Measurements from ENCODE around the gene ADCY1.
A peak's percentile ranks its signal among the peaks of the same experiment; 100 is the strongest.
"Not testable (repeated sequence)": the region's sequence is repeated elsewhere in the genome, so short reads cannot be mapped to it uniquely, and the experiment has no call there.

The ADCY1 gene

DNA sequence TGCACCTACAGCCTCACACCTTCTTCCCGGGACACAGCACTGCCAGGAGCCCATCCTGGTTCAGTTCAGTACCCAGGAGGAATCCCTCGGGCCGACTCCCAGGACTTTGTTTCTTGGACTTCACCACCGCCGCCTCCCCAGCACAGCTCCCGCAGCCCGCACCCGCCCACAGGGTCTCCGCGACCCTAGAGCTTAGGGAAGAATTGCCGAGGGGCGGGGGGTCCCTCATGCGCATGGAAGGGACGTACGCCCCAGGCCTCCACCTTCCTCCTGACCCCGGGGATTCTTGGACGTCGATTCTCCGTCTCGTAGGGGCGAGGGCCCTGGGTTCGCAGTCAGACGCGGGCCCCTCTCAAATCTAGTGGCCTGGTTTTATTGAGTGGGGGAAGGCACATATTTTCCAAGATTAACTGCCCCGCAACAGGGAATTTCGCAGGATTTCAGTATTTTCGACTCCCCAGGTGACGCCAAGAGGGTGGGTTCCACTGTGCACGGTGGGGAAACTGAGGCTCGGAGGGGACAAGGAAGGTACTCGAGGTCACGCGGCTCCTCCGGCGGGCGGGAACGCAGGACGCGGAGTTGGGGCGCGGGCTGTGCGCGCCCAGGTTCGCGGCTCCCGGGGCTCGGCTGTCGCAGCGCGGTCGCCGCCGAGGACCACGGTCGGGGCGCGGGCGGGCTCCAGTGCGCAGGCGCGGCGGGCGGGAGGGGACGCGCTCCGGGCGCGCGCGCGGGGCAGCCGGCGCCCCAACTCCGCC is at the start of gene ADCY1:
Gene ADCY1, plus strand, starts transcription at position 708 of the 755 bp plus-strand sequence. CDS start 176 bp downstream, outside the sequence.
- DNase-seq = peak; percentile 41

DNA sequence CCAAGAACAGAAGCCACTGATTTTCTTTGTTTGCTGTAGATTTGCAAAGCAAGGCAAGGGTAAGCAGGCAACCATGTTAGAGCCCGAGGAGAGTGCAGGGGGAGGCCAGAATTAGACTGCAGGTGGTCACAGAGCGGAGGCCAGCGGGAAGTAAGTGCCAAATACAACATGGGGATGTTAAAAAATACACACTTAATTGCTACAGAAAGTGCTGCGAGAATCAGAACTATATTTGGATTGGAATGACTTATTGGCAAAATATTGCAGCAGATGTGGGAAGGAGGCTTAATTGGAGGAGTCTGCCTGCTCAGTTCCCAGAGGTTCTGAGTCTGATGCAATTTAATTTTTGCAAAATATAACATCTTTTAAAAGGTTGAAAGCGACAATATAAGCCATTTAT is 49.7 kb upstream of the ADCY1 start:
- DNase-seq = no peak

DNA sequence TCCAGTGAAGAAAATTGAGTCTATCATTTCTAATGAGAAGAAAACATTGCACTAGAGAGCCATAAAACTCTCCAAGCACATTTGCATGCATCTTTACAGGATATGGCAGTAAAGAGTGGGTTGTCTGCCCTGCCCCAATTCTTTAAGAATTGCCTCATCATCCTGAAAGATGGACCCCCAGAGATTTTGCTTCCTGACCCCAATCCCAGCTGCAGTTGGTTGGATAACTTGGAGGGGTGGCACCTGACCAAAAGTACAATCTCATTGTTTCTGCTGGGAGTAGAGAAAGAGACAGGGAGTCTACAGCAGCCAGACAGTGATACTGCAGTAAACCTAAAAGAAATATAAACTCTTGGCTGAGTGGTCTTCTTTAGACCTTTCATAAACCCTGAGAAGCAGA is 49.1 kb upstream of the ADCY1 start:
- no peak for DNase-seq

DNA sequence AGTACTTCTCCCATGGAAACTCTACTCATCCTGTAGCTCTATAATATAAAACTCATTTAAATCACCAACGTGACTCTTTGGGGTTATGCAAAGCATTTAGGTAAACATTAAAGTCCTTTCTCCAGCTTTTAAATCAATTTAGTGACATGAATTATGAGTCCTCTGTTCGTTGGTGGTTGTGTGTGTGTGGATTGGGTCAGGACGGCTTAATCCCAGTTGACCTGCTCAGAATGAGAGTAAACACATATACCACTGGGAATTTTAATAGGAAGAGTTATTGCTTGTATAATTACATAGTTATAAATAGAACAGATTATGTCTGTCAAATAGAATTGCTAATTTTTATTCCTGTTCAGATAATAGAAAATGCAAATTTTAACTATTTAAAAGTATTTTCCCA is 30.7 kb upstream of the ADCY1 start:
- DNase-seq = no peak

DNA sequence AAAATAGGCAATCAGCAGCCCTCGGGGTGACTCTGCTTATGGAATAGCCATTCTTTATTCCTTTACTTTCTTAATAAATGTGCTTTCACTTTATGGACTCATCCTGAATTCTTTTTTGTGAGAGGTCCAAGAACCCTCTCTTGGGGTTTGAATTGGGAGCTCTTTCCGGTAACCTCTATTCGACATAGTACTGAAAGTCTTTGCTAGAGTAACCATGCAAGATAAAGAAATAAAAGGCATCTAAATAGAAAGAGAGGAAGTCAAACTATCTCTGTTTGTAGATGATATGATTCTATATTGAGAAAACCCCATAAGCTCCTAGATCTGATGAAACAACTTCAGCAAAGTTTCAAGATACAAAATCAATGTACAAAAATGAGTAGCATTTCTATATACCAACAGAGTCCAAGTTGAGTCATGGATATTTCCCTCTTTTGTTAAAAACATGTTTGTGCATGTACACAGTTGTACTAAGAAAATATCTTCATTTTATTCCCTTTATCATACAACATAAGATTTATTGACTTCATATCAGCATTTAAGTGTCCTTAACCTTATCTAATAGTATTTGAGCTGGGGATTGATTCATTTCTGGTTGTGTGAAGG is 29.0 kb upstream of the ADCY1 start:
- DNase-seq = not testable (repeated sequence)

DNA sequence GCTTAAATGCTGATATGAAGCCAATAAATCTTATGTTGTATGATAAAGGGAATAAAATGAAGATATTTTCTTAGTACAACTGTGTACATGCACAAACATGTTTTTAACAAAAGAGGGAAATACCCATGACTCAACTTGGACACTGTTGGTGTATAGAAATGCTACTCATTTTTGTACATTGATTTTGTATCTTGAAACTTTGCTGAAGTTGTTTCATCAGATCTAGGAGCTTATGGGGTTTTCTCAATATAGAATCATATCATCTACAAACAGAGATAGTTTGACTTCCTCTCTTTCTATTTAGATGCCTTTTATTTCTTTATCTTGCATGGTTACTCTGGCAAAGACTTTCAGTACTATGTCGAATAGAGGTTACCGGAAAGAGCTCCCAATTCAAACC is 25.3 kb upstream of the ADCY1 start:
- not testable (repeated sequence) for DNase-seq

DNA sequence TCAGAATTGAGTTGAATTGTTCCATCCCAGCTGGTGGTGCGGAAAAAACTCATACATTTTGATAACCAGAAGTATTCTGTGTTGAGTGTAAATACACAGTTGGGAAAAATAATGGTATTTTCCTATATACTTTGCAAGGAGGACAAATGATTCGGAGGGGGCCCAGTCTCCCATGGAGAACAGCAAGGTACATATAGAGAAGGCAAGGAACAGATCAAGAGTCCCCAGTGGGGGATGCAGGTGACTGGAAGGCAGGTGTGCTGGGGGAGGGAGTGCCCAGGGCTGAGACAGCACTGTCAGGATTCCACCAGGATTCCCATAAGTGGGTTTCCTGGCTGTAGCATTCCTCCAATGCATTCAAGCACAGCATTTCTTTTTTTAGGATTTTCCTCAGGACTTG is 10.8 kb upstream of the ADCY1 start:
- DNase-seq = no peak

DNA sequence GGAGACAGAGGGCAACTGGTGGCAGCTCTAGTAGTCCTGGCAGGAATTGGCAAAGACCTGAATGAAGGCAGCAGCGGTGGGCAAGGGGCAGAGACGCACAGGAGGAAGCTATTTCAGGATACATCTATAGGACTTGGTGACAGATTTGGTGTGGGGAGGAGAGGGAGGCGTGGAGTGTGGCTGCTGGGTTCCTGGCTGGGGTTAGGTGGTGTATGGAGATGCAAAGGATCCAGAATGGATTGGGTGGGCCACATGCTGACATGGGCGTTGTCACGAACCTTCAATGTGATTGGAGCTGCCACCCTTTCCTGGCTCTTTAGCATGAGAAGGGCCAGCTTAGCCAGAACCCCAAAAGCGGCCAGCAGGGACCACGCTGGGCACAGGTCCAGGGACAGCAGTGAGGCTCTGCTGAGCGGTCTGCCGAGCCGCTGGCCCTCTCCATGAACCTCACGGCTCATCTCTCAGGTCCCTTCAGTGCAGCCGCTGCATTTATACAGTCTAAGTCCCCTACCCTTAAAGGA is 10.2 kb upstream of the ADCY1 start:
- DNase-seq = no peak

DNA sequence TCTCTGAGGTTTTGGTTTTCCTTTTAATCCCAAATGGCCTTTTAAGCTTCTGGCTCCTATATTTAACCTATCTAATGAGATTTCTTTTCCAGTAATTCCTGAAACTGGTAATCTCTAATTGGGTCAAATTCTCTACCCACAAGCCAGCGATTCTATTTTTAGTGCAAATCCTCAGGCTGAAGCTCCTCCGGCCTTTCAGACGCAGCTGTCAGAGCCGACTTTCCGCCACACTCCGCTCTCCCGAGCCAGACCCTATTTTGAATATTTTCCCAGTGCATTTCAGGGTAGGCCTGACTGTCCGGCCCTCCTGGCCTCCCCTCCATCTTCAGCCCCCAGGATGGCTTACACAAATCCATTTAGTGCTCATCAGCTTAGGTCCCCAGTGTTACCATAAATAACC is 9.7 kb upstream of the ADCY1 start:
- DNase-seq = no peak

DNA sequence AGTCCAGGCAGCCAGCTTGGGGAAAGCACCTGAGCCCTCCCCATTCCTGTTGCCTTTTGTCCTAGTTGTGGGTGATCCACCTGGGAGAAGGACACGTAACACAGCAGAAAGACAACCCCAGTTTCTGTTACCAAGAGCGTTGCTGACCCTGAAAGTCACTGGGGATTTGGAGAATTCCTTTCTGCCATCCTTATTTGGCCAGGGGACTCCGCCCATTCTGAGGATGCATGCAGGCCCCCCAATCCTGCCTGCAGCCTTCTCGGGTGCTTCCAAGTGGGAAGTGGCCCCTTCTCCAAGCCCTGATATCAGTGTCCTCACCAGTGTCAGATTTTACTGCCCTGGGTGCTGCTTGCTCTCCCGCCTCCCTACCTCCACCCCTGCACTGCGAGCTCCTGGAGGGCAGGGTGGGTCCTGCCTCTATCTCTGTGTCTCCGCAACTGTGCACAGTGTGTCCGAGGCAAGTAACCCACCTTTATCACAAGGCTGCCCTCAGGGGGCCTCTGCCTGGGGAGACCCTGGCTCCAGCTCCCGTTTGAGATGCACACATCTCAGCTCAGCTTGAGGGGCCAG is 9.2 kb upstream of the ADCY1 start:
- no peak for DNase-seq

DNA sequence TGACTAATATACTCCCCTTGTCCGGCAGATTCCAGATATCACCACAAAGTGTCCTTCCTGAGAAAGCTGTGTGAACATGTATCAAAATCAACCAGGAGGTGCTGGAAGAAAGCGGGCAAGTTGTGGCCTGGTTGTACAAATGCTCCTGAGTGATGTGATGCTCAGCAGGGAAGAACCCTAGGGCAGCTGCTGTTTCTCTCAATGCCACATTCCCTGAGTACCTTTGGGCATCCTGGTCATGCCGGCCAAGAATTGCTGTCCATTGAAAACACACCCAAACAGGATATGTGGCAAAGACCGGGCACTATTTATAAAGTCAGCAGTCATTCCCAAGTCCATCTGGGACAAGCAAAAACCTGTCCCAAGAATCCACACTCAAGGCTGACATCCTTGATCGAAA is 7.8 kb upstream of the ADCY1 start:
- no peak for DNase-seq

DNA sequence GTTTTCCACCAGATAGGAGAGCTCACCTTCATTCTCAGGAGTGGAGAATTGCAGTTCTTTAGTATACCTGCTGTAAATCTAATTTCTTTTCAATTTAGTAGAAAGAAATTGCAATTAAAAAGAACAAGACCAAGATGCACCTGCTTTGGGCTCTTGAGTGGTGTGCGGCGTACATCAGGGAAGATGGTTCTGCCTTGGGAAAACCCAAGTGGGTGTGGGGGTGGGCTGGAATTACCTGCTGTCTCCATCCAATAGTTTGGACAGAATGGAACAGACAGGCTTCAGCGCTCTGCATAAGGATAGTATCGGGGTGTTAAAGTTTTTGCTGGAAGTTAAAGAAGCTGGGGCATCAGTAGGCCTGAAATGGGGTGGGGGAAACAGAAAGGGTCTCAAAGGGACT is 7.2 kb upstream of the ADCY1 start:
- DNase-seq = no peak

DNA sequence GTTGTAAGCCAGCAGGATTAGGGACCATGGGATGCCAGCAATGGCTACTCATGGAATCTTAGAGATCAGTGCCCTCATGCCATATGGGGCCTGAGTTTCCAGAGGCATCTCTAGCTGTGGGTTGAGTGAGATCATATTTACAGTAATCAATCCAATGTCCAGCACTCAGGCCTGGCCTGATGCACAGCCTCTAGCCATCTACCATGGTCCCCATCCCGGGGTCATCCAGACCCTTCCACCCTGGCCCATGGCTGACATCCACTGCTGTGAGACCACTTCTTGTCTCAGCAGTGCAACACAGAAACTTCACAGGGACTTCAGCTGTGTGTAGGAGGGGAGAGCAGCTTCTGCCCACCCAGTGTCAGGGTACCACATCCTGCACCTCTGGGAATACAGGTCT is 6.5 kb upstream of the ADCY1 start:
- no peak for DNase-seq

DNA sequence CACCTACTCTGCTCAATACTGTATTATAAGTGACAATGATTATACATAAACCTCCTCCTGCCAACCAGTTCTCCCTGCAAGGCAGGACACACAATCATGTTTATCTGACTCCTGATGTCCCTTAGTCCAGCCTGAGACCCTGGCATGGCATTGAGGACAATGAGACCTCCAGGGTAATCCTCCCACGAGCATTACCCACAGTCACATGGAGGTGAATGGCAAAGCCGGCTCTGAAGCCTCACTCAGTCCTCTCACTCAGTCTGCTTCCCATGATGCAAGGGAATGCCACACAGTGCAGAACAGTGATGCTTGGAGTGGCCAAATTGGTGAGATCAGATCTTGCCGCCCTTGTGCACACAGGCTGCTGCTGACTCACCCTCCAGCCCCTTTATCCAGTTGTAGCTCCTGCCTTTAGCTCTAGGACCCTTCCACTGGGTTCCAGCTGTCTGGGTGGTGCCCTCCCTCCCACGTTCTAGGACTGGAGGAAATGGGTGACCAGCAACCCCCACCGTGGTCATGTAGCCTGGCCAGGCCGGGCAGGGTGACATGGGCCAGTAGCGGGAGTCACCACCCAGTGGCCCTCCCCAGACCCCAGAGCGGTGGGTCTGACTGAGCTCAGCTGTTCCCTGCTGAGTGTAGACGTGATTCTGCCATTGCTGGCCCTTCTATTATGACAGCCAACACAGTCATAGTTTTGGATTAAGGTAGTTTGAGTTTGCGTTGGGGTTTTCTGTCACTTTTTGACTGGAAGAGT is 5.5 kb upstream of the ADCY1 start:
- DNase-seq = no peak

DNA sequence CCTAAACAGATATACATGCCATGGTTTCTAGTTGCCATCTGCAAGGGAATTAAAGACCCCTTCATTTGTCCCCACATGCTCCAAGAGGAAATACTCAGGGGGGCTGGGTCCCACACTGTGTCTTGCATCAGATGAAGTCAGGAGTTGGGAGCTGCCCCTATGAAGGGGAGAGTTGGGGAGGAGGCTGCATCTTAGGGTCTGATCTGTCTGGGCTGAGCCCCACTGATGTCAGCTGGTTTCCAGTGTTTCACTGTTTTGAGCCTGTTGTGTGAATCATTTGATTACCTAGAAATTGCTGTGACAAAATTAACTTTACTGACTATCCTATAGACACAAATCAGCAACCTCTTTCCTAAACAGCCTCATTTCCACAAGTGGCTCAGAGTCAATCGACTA is 4.9 kb upstream of the ADCY1 start:
- no peak for DNase-seq

DNA sequence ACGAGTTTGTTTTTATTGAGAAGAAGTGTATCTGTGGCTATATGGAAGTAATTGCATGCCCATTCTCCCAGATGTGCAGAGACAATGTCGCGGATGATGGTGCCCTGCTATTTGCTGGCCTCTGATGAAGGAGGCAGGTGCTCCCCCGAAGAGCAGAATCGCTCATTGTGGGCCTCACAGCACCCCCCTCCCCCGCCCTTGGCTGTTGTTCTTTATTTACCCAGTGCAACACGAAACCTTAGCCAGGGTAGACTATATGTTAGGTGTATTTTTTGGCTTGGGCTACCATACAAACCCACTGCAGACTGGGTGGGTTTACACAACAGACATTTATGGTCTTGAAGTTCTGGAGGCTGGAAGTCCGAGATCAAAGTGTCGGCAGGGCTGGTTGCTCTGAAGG is 3.4 kb upstream of the ADCY1 start:
- DNase-seq = no peak

DNA sequence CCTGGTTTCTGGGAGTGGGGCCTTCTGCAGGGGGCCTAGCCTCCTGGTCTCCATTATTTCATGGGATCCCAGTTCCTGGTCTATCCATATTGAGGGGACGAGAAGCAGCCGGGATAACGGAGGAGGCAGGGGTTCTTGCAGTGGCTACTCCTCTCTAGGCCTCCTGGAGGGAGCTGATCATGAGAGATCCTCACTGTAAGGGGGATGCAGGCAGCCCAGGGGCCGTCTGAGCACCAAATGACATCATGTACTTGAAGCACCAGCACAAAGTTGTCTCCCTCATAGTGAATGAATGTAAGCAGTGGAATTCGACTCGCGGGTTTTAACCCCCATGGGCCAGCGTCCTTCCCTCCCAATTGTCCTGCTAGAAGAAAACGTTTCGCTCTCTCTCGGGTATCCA is 964 bp upstream of the ADCY1 start:
- no peak for DNase-seq

DNA sequence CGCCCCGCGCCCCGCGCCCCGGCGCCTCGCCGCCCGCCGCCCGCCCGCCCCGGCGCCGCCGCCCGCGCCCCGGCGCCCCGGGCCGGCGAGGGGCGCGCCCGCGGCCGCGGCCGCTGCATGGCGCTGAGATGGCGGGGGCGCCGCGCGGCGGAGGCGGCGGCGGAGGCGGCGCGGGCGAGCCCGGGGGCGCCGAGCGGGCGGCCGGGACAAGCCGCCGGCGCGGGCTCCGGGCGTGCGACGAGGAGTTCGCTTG is 174 bp downstream of the ADCY1 start:
- DNase-seq = no peak

DNA sequence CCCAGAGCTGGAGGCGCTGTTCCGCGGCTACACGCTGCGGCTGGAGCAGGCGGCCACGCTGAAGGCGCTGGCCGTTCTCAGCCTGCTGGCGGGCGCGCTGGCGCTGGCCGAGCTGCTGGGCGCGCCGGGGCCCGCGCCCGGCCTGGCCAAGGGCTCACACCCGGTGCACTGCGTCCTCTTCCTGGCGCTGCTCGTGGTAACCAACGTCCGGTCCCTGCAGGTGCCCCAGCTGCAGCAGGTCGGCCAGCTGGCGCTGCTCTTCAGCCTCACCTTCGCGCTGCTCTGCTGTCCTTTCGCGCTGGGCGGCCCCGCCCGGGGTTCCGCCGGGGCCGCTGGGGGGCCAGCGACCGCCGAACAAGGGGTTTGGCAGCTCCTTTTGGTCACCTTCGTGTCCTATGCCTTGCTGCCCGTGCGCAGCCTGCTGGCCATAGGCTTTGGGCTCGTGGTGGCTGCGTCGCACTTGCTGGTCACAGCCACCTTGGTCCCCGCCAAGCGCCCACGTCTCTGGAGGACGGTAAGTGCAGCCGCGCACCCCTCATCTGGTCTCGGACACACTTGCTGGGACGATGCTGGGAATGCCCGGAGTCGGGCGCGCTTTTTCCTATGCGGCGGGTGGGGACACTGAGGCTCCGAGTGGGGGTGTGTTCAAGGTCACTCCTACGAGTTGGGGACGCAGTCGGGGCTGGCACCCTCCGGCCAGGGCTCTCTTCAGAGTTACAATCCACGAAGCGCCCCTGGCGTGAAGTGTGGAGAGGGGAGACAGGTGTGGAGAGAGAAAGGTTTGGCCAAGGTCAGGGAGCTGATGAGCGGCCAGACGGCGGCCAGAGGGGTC is 717 bp downstream of the ADCY1 start:
- DNase-seq = peak; percentile 70

DNA sequence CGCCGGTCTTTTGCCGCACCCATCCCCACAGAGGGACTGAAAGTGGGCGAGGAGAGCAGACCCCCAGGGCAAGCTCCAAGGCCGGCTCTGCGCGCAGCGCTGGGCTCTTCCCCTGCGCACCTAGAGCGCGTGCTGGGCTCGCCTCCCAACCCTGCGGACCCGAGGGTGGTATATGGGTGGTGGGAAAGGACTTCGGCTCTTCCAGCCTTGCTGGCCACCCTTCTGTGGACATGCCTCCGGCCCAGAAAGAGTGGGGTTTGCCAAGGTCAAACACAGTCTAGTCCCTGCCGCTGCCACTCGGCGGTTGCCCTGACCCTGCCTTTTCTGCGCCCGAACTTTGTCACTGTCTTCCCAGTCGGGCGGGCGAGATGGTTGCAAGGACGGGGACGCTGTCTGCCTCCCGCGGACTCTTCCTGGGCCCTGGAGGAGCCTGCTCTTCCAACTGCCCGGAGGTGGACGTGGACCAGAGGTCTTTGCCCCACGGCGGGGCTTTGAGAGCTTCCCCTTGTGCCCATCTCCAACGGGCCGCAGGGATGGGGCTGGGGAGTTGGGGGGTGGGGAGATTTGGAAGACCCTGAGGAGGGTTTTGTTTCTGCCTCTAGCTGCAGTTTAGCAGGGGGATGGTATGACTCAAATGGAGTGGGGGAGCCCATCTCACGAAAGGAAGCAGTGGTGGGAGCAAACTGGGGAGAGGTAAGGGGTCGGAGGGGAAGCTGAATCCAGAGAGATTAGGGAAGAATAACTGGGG is 1.5 kb downstream of the ADCY1 start:
- DNase-seq = no peak

DNA sequence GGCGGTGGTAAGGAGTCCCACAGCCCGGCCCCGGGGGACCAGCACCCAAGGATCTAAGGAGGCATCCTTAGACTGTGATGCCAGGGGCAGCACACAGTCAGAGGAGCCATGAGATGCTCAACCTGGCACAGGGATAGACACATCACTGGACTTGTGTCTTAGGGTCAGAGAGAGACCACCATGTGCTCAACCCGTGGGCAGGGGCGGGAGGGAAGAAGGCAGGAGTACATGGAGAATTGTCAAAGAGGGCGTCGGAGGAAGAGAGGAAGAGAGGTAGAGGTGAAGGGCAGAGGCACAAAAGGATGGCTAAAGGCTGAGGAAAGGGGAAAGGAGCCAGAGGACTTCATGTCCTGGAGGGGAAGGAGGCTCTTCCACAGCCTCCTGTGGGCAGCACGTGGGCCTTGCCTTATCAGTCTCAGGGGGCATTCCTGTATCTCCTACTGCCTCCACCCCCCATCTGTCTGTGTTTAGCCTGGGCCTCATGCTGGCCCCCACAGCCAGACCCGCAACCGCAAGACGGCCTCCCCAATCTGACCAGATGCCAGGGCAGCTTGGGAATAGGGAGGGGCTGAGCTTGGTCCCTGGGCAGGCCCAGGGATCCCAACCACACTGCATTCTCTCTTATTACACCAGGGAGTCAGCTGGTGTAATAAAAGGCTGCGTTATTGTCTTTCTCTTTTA is 2.2 kb downstream of the ADCY1 start:
- DNase-seq = no peak

DNA sequence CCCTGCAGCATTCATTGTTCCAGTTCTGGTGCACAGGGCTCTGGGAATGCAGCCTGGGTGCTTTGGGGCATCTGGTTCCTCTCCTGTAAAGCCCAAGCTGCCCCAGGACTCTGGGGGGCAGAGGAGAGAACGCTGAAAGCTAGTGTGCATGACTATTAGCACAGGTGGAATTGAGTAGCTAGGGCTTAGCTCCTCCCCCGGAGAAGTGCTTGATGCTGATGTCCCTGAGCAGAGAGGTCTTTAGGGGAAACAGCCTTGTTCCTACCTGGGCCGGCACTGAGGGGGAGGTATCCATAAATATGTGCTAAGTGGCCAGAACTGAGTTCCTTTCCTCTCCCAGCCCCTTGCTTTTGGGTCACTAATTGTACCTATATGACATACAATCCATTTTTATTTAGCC is 3.9 kb downstream of the ADCY1 start:
- no peak for DNase-seq

Measured in hematopoietic multipotent progenitor cell treated with erythropoietin and hydrocortisone succinate and interleukin-3 and kit ligand, for 6 days (in vitro differentiated cells).